CD1c-positive myeloid dendritic cell (primary cell): ENCODE measurements around the gene BDH1.

Source experiments
- DNase-seq: peaks from one replicate; pipeline ENCODE4 v3.0.0-alpha.2; 2016; ENCODE audit errors: extremely low spot score

Gene BDH1

GRCh38 chr3:197505796-197506548, 49.8 kb downstream of the BDH1 start:
- no peak for DNase-seq

- DNase-seq = no peak
Measured at GRCh38 chr3:197504641-197505121, 51.1 kb downstream of the BDH1 start.

- DNase-seq = no peak
Measured at GRCh38 chr3:197504229-197504628, 51.5 kb downstream of the BDH1 start.

GRCh38 chr3:197503652-197504051, 52.1 kb downstream of the BDH1 start:
- no peak for DNase-seq

GRCh38 chr3:197501879-197502620, 53.7 kb downstream of the BDH1 start:
- peak; percentile 81 for DNase-seq

- DNase-seq = peak; percentile 40
Measured at GRCh38 chr3:197501496-197501878, 54.3 kb downstream of the BDH1 start.

GRCh38 chr3:197500812-197501211, 55.0 kb downstream of the BDH1 start:
- no peak for DNase-seq

- no peak for DNase-seq
Measured at GRCh38 chr3:197499427-197499826, 56.3 kb downstream of the BDH1 start.

GRCh38 chr3:197498499-197499241, 57.1 kb downstream of the BDH1 start:
- DNase-seq = no peak

- DNase-seq = no peak
Measured at GRCh38 chr3:197496746-197497125, 59.0 kb downstream of the BDH1 start.

GRCh38 chr3:197495999-197496745, 59.6 kb downstream of the BDH1 start:
- DNase-seq = no peak

GRCh38 chr3:197495499-197495898, 60.3 kb downstream of the BDH1 start:
- DNase-seq = no peak

- no peak for DNase-seq
Measured at GRCh38 chr3:197495059-197495455, 60.7 kb downstream of the BDH1 start.

- DNase-seq = no peak
Measured at GRCh38 chr3:197494366-197495058, 61.3 kb downstream of the BDH1 start.

- DNase-seq = no peak
Measured at GRCh38 chr3:197493049-197493448, 62.7 kb downstream of the BDH1 start.

- no peak for DNase-seq
Measured at GRCh38 chr3:197491923-197492664, 63.7 kb downstream of the BDH1 start.

GRCh38 chr3:197491478-197491877, 64.3 kb downstream of the BDH1 start:
- DNase-seq = no peak

GRCh38 chr3:197490098-197491058, 65.4 kb downstream of the BDH1 start:
- DNase-seq = no peak

GRCh38 chr3:197487911-197488391, 67.8 kb downstream of the BDH1 start:
- DNase-seq = no peak
